Measurements from ENCODE around the gene PRG3.
A peak's percentile ranks its signal among the peaks of the same experiment; 100 is the strongest.

Gene PRG3

DNA sequence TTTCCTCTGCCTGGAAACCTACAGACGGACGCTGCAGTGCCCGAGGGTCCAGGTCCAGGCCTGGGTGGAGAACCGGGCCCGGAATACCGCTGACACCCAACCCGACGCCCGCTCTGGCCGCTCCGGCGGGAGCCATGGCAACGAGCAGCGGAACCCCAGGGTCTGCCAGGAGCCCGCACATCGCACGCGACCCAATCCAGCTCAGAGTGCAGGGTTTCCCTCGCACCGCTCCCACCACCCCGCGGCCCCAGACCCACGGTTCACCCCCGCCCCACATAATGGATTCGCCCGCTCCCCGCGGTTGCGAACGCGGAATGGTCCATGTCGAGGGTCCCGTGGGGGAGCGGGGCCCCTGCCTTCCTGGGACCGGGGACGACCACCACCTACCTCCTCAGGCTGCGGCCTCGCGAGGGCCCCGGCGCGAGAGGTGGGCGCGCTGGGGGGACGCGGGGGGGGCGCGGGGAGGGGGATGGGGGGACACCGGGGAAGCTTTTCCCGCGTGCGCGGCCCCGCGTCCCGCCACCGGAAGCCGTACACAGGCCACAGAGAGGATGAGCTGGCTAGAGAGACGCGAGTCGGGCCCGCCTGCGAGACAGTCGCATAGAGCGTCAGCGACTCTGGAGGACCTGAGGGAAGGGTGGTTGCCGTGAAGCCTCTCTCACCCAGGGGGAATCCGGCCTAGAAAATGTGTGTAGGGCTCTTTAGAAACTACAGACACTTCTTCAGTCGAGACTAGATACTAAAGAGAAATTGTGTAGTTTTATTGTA is 45.4 kb downstream of the PRG3 start, which contains the start of gene SSRP1:
Gene SSRP1 (minus strand): TSS at position 550 of the 768 bp plus-strand sequence. CDS start 771 bp downstream, outside the sequence.
- peak; percentile 91 for DNase-seq

DNA sequence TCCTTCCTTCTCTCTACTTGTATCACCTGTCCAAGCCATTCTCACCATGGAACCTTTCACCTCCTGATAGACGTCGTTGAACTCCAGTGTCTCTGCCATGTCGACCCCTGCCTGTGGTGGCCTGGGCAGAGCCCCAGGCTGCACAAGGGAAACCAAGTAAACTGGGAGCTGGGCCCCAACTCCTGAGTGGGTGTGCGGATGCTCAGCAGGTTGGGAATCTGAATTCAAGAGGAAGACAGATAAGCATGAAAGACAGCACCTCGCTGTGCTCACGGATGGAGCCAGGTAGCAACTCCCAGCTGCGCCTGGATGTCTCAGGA is 46.0 kb downstream of the PRG3 start:
- DNase-seq = no peak

DNA sequence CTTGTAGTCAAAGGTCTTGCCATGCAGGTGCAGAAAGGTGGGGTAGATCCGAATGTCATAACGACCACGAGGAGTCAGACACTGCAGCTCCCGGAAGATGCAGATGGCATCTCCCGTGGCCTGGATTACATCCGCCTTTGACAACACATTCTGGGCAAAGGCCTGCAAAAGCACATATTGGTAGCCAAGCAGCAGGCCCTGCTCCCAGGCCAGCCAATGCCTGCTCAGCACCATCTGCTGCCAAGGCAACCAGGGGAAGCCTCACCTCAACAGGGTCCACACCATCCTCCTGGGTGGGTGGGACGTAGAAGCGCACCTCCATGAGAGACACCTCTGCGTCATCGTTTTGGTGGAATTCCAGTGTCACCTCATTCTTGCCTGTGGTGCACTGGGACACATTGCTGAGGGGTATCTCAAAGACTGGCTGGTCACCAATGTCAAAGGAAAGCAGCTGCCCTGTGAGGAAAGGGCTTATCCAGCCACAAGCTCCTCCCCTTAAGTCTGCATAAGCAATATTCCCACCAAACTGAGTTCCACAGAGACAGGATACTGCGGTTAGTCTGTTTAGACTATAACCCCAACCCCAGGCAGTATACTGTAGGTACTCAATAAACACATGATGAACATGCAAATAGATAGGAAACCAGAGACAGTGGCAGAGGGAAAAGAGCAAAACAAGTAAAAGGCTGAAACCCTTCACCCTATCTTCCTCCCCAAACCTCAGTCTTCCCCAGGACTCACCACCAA is 48.1 kb downstream of the PRG3 start:
- no peak for DNase-seq

DNA sequence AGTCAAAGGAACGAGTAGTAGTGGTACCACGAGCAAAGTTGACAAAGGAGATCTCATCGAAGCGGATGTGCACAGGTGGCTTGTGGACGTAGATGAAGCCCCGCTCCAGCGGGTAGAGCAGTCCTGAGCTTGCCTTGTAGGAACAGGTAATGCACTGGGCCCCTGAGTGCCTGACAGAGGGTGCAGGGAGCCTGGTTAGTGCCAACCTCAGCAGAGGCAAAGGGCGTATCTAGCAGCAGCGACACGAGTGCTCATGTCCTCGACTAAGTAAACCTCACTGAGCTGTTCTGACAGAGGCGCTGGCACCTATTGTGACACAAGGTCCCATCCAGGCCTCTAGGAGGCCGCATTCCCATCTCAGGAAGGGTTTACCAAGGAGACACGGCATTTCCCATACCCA is 49.2 kb downstream of the PRG3 start:
- no peak for DNase-seq

DNA sequence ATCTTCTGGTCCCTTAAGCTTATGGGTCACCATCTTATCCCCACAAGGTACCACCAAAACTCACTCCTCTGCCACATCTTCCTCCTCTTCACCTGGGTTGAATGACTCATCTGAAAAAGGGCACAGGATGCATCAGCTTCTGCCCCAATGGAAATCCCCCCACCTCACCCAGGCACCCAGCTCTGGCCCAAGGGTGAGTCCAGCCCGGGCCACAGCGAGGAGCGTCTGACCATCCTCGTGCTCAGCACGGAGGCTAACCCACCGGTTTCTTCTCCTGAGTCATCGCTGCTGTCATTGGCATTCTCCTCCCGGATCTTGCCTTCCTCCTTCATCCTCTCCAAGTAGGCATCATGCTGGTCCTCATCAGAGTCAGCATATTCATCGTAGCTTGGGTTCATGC is 50.9 kb downstream of the PRG3 start:
- DNase-seq = no peak

DNA sequence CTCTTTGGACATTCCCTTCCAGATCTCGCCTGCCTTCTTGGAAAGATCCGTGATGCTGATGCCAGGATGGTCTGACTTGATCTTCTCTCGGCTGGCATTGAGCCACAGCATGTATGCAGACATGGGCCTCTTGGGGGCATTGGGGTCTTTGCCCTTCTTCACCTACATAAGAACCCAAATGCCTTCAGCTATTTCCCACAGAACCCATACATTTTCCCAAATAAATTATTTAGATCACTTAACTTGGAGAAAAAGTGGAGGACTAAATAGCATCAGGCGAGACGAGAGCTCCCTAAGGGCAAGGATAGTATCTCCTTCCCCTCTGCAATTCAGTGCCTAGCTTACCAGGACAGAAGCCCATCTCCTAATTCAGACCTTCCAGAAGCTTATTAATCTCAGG is 53.2 kb downstream of the PRG3 start:
- DNase-seq = no peak
